Endothelial cell of umbilical vein (primary cell): ENCODE measurements around the gene ABHD14A. TPM values are rescaled to one million over a fixed set of nuclear protein-coding genes. Genes with fewer than 3 reads are reported as not detected.
A peak's percentile ranks its signal among the peaks of the same experiment; 100 is the strongest.

Source experiments
- BruUV-seq: library from RNA; stranded (reverse); fragments of 400-500 nt; replicated peaks from 2 replicates; lab custom pipeline; 2021; lab: Mats Ljungman, UMichigan
- CTCF ChIA-PET: fragments of 300-600, 350-600 bp; sonication (Branson Sonifier 250); formaldehyde crosslinking; loops from one replicate; lab custom pipeline; 2021; ENCODE audit warnings: antibody characterized with exemption, inconsistent platforms; lab: Charles Lee
- POLR2A ChIA-PET: fragments of 300-600, 350-600 bp; sonication (Branson Sonifier 250); formaldehyde crosslinking; loops from one replicate; lab custom pipeline; 2021; ENCODE audit warnings: antibody characterized with exemption, inconsistent platforms; lab: Charles Lee
- DNase-seq: peaks from one replicate; pipeline ENCODE4 v3.0.0-alpha.2; 2011; ENCODE audit warnings: low read depth, low spot score
- FAIRE-seq: peaks from 2 replicates; lab custom pipeline; 2011; peaks lifted over from hg19 to GRCh38; lab: Jason Lieb, UNC
- H2AFZ ChIP-seq: 2 replicates; pipeline ENCODE4 v1.6.0; 2012; ENCODE audit warnings: low read depth, low read length, control low read depth, inconsistent platforms
- H3K27ac ChIP-seq: 2 replicates; pipeline ENCODE4 v1.5.1; 2011; ENCODE audit warnings: low read depth, mild to moderate bottlenecking, control low read depth, low read length, moderate library complexity; ENCODE audit not compliant: insufficient read depth
- H3K27me3 ChIP-seq, 2 experiments: 2 replicates each; pipeline versions ENCODE4 v1.6.0 to v1.6.1; 2011; ENCODE audit warnings: low read length in 2 of 2, mixed read lengths in 1 of 2; ENCODE audit not compliant: control insufficient read depth in 2 of 2, insufficient read depth in 2 of 2
- H3K36me3 ChIP-seq, 2 experiments: 2 replicates in 1 of 2; 3 replicates in 1 of 2; pipeline ENCODE4 v1.5.1; 2011; ENCODE audit warnings: low read length in 2 of 2, mild to moderate bottlenecking in 1 of 2, moderate library complexity in 1 of 2; ENCODE audit not compliant: control insufficient read depth in 2 of 2, insufficient read depth in 2 of 2; ENCODE audit errors: extremely low read depth in 1 of 2
- H3K4me1 ChIP-seq: 3 replicates; pipeline ENCODE4 v1.5.1; 2011; ENCODE audit warnings: mild to moderate bottlenecking, low read length; ENCODE audit not compliant: control insufficient read depth, insufficient read depth; ENCODE audit errors: extremely low read depth
- H3K4me2 ChIP-seq: 2 replicates; pipeline ENCODE4 v1.6.1; 2011; ENCODE audit warnings: low read length, control low read depth, mixed read lengths; ENCODE audit not compliant: insufficient read depth
- H3K4me3 ChIP-seq, 3 experiments: fragments of 200-600 bp in 1 of 3; sonication (generic), shearing (Covaris generic) in 1 of 3; replicated peaks in 1 of 3; 2 replicates each; pipeline ENCODE4 v1.5.1; 2011 to 2016; ENCODE audit warnings: control low read depth in 3 of 3, low read length in 3 of 3, mild to moderate bottlenecking in 2 of 3, inconsistent platforms in 1 of 3, low read depth in 1 of 3, moderate library complexity in 1 of 3; ENCODE audit not compliant: insufficient read depth in 1 of 3
- H3K79me2 ChIP-seq: 2 replicates; pipeline ENCODE4 v1.6.0; 2012; ENCODE audit warnings: low read length, inconsistent platforms; ENCODE audit not compliant: control insufficient read depth, insufficient read depth
- H3K9ac ChIP-seq: replicated peaks from 2 replicates; pipeline ENCODE3; 2011; ENCODE audit warnings: low read length, control low read depth; ENCODE audit not compliant: insufficient read depth; ENCODE audit errors: extremely low read depth
- H3K9me1 ChIP-seq: replicated peaks from 3 replicates; pipeline ENCODE4 v1.6.0; 2011; ENCODE audit warnings: mild to moderate bottlenecking, low read length; ENCODE audit not compliant: control insufficient read depth, insufficient read depth; ENCODE audit errors: extremely low read depth
- H3K9me3 ChIP-seq: replicated peaks from 2 replicates; pipeline ENCODE4 v1.5.1; 2012; ENCODE audit warnings: low read length, inconsistent platforms; ENCODE audit not compliant: control insufficient read depth, insufficient read depth
- H4K20me1 ChIP-seq: replicated peaks from 2 replicates; pipeline ENCODE3; 2011; ENCODE audit warnings: mild to moderate bottlenecking, low read length; ENCODE audit not compliant: control insufficient read depth, insufficient read depth; ENCODE audit errors: extremely low read depth
- EZH2 ChIP-seq: IDR thresholded peaks from 2 replicates; pipeline ENCODE4 v1.6.1; 2012; ENCODE audit warnings: borderline replicate concordance, low read depth, mild to moderate bottlenecking, moderate library complexity, low read length, inconsistent platforms; ENCODE audit not compliant: severe bottlenecking
- FOS ChIP-seq: IDR thresholded peaks from 2 replicates; pipeline ENCODE4 v1.6.1; 2011; ENCODE audit warnings: mild to moderate bottlenecking, low read length, moderate library complexity, borderline replicate concordance; ENCODE audit not compliant: insufficient read depth
- GATA2 ChIP-seq: IDR thresholded peaks from 2 replicates; pipeline ENCODE4 v1.7.0; 2011; ENCODE audit warnings: low read depth, mild to moderate bottlenecking, moderate library complexity, mixed read lengths, low read length; ENCODE audit not compliant: insufficient read length, insufficient read depth
- JUN ChIP-seq: IDR thresholded peaks from 2 replicates; pipeline ENCODE4 v1.6.1; 2011; ENCODE audit warnings: borderline replicate concordance, low read depth; ENCODE audit not compliant: insufficient read length, insufficient read depth
- MAX ChIP-seq: IDR thresholded peaks from 2 replicates; pipeline ENCODE4 v1.6.1; 2011; ENCODE audit not compliant: insufficient read depth, insufficient read length
- MYC ChIP-seq: IDR thresholded peaks from one replicate; pipeline ENCODE4 v1.6.1; 2011; ENCODE audit warnings: mild to moderate bottlenecking, low read depth, low read length
- dilution Hi-C: fragments of 300-500 bp; cut with MboI; formaldehyde crosslinking; loops from one replicate; pipeline ENCODE4 v1.15.0; 2019; ENCODE audit warnings: low sequenced_read_pairs; ENCODE audit not compliant: extremely low pct_ligation_motif_present
- intact Hi-C: fragments of 100-400 bp; cut with micrococcal nuclease; formaldehyde crosslinking; loops from one replicate; pipeline ENCODE4 v1.10.0; 2022
- polyA plus RNA-seq, 4 experiments: library from polyadenylated mRNA; depleted of rRNA in 3 of 4; stranded (reverse) in 3 of 4; unstranded in 1 of 4; fragments of >200 nt; gene quantifications; 2 replicates each; pipeline versions ENCODE4 v1.2.1 to v1.2.3, GENCODE V29; 2011 to 2012; ENCODE audit warnings: missing spikeins in 1 of 4
- total RNA-seq: library from RNA; stranded (reverse); gene quantifications from 2 replicates; pipeline ENCODE4 v1.2.3, GENCODE V29; 2021
- TF ChIP-seq, protein P1 (sequence below), 2 donors: IDR thresholded peaks; 1 replicate in 1 of 2; 2 replicates in 1 of 2; pipeline ENCODE4 v1.5.1; 2011; ENCODE audit warnings: low read length in 2 of 2, mild to moderate bottlenecking in 2 of 2, moderate library complexity in 2 of 2, control low read depth in 1 of 2, inconsistent platforms in 1 of 2, low read depth in 1 of 2; ENCODE audit not compliant: insufficient read depth in 1 of 2; ENCODE audit errors: extremely low read depth in 1 of 2

The ABHD14A gene
- total and polyA plus RNA-seq, 2 donors (not counting 3 experiments of a cell fraction or from before 2014, with no cell fraction given) = 6.6 to 23.7 TPM

- Histone ChIP-seq H3K4me1 (peaks cover 8% of the 10 kb centered on the region), H3K36me3 (no peaks in the 10 kb centered on the region), H3K9ac (no peak overlapping the region), H3K4me2 (no peak overlapping the region), H2AFZ (no peak overlapping the region), H3K9me3 (no peaks in the 10 kb centered on the region), H3K79me2 (no peaks in the 10 kb centered on the region), H3K9me1 (no peaks in the 10 kb centered on the region), H3K4me3 (no peak overlapping the region), H4K20me1 (no peaks in the 10 kb centered on the region), H3K27ac (no peak overlapping the region), H3K27me3 (no peaks in the 10 kb centered on the region)
- BruUV-seq = no TSS peak
- intact Hi-C loops = loop anchor here (5.0 kb wide), 2 partner anchors 193 to 213 kb away; partner anchors contain the start of gene ALAS1
- dilution Hi-C loops = no loop called here
- ChIA-PET POLR2A (no interaction called here), CTCF (interaction anchor here (0.6 to 10.4 kb wide), 22 partner anchors 9 to 381 kb away, joined by 3 to 260 read pairs (median 4); partner anchors contain the start of genes DUSP7 and POC1A)
- no peak for TF ChIP-seq MAX
- TF ChIP-seq FOS = no peak
- TF ChIP-seq, protein P1, sequence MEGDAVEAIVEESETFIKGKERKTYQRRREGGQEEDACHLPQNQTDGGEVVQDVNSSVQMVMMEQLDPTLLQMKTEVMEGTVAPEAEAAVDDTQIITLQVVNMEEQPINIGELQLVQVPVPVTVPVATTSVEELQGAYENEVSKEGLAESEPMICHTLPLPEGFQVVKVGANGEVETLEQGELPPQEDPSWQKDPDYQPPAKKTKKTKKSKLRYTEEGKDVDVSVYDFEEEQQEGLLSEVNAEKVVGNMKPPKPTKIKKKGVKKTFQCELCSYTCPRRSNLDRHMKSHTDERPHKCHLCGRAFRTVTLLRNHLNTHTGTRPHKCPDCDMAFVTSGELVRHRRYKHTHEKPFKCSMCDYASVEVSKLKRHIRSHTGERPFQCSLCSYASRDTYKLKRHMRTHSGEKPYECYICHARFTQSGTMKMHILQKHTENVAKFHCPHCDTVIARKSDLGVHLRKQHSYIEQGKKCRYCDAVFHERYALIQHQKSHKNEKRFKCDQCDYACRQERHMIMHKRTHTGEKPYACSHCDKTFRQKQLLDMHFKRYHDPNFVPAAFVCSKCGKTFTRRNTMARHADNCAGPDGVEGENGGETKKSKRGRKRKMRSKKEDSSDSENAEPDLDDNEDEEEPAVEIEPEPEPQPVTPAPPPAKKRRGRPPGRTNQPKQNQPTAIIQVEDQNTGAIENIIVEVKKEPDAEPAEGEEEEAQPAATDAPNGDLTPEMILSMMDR (IDR thresholded peaks at IDR 0.05; ENCODE audit: extremely low read depth in 1 of 2, insufficient read depth in 1 of 2, low read depth in 1 of 2, low read length in 2 of 2) = peak; percentile 24 to 42
- no peak for TF ChIP-seq MYC
- no peak for TF ChIP-seq EZH2
- no peak for TF ChIP-seq GATA2
- TF ChIP-seq JUN = no peak
- FAIRE-seq (peak; percentile 42), DNase-seq (peak; percentile 20)
Measured at GRCh38 chr3:52004163-52004787, 29.4 kb downstream of the ABHD14A start.
